Measurements from ENCODE around the gene ABHD14A. TPM values are rescaled to one million over a fixed set of nuclear protein-coding genes. Genes with fewer than 3 reads are reported as not detected.
A peak's percentile ranks its signal among the peaks of the same experiment; 100 is the strongest.

Gene ABHD14A
- total RNA-seq, 4 donors from 2014 or later, result 19.0 to 53.4 (median 24.5) TPM

GRCh38 chr3:51969841-51970240, 5.0 kb upstream of the ABHD14A start:
- no peak for DNase-seq (ENCODE audit: low spot score)
- TF ChIP-seq CTCF (IDR thresholded peaks at IDR 0.05), result no peak
- ATAC-seq (ENCODE audit: low FRiP score), result no peak

GRCh38 chr3:51970606-51971300, 4.1 kb upstream of the ABHD14A start:
- ATAC-seq (ENCODE audit: low FRiP score) (no peak), DNase-seq (ENCODE audit: low spot score) (no peak)
- TF ChIP-seq CTCF (IDR thresholded peaks at IDR 0.05), result no peak

- DNase-seq (ENCODE audit: low spot score) (no peak), ATAC-seq (ENCODE audit: low FRiP score) (no peak)
- TF ChIP-seq CTCF (IDR thresholded peaks at IDR 0.05), result no peak
Measured at GRCh38 chr3:51971350-51971749, 3.5 kb upstream of the ABHD14A start.

- DNase-seq (ENCODE audit: low spot score) (no peak), ATAC-seq (ENCODE audit: low FRiP score) (peak; percentile 17)
- no peak for TF ChIP-seq CTCF (IDR thresholded peaks at IDR 0.05)
Measured at GRCh38 chr3:51974277-51974962, 444 bp upstream of the ABHD14A start.

- peak; percentile 72 for DNase-seq (ENCODE audit: low spot score)
- TF ChIP-seq CTCF (IDR thresholded peaks at IDR 0.05), result no peak
- ATAC-seq (ENCODE audit: low FRiP score), result no peak
Measured at GRCh38 chr3:51975852-51976549, 1.1 kb downstream of the ABHD14A start.

GRCh38 chr3:51977446-51978142, 2.7 kb downstream of the ABHD14A start:
- ATAC-seq (ENCODE audit: low FRiP score) (no peak), DNase-seq (ENCODE audit: low spot score) (no peak)
- no peak for TF ChIP-seq CTCF (IDR thresholded peaks at IDR 0.05)
